ENCODE measurements around the gene HS3ST4. TPM values are rescaled to one million over a fixed set of nuclear protein-coding genes. Genes with fewer than 3 reads are reported as not detected.

Gene HS3ST4
- polyA plus RNA-seq, 1 donor (not counting 4 experiments of a cell fraction or from before 2014, with no cell fraction given): not detected

- Histone ChIP-seq H4K20me1 (ENCODE audit: control insufficient read depth, extremely low read depth, insufficient read depth, low read length) (no peaks in the 10 kb centered on the region), H3K4me2 (ENCODE audit: control insufficient read depth, extremely low read depth, insufficient read depth, low read depth, low read length) (no peak overlapping the region), H3K9me1 (ENCODE audit: control insufficient read depth, extremely low read depth, insufficient read depth, low read length) (no peaks in the 10 kb centered on the region), H3K4me3 (ENCODE audit: control insufficient read depth in 2 of 3, extremely low read depth in 1 of 3, insufficient read depth in 2 of 3, low read depth in 1 of 3, low read length in 3 of 3) (no peak overlapping the region), H2AFZ (ENCODE audit: control insufficient read depth, low read length) (no peak overlapping the region), H3K36me3 (ENCODE audit: control insufficient read depth in 2 of 2, extremely low read depth in 1 of 2, insufficient read depth in 2 of 2, low read length in 2 of 2) (no peaks in the 10 kb centered on the region), H3K27ac (ENCODE audit: control insufficient read depth, insufficient read depth, low read length) (no peak overlapping the region), H3K9ac (ENCODE audit: control insufficient read depth, extremely low read depth, insufficient read depth, low read length) (no peak overlapping the region), H3K79me2 (ENCODE audit: control insufficient read depth, insufficient read depth, low read length) (no peaks in the 10 kb centered on the region), H3K27me3 (ENCODE audit: control insufficient read depth, extremely low read depth, insufficient read depth, low read length) (no peaks in the 10 kb centered on the region), H3K9me3 (ENCODE audit: control insufficient read depth, low read depth, low read length) (no peaks in the 10 kb centered on the region), H3K4me1 (ENCODE audit: control insufficient read depth, extremely low read depth, insufficient read depth, low read length) (no peaks in the 10 kb centered on the region)
- dilution Hi-C loops (cut with MboI; ENCODE audit: extremely low pct_ligation_motif_present, low sequenced_read_pairs): no loop called here
- DNase-seq (ENCODE audit: low read depth, low spot score) (no peak), FAIRE-seq (no peak)
- TF ChIP-seq EZH2 (IDR thresholded peaks at IDR 0.05; ENCODE audit: low read length) (no peak), CTCF (optimal IDR thresholded peaks at IDR 0.05 in 1 of 3, IDR thresholded peaks at IDR 0.05 in 1 of 3, conservative IDR thresholded peaks at IDR 0.05 in 1 of 3; ENCODE audit: extremely low read depth in 1 of 3, insufficient read depth in 2 of 3, low read length in 3 of 3) (no peak)
These were observed 224.3 kb downstream of the HS3ST4 start for GRCh38 chr16:25916037-25916436.

- Histone ChIP-seq H3K4me3 (ENCODE audit: control insufficient read depth in 2 of 3, extremely low read depth in 1 of 3, insufficient read depth in 2 of 3, low read depth in 1 of 3, low read length in 3 of 3) (no peak overlapping the region), H3K9me1 (ENCODE audit: control insufficient read depth, extremely low read depth, insufficient read depth, low read length) (no peaks in the 10 kb centered on the region), H2AFZ (ENCODE audit: control insufficient read depth, low read length) (no peak overlapping the region), H3K79me2 (ENCODE audit: control insufficient read depth, insufficient read depth, low read length) (no peaks in the 10 kb centered on the region), H3K27me3 (ENCODE audit: control insufficient read depth, extremely low read depth, insufficient read depth, low read length) (no peaks in the 10 kb centered on the region), H3K27ac (ENCODE audit: control insufficient read depth, insufficient read depth, low read length) (no peak overlapping the region), H3K4me2 (ENCODE audit: control insufficient read depth, extremely low read depth, insufficient read depth, low read depth, low read length) (no peak overlapping the region), H4K20me1 (ENCODE audit: control insufficient read depth, extremely low read depth, insufficient read depth, low read length) (no peaks in the 10 kb centered on the region), H3K9ac (ENCODE audit: control insufficient read depth, extremely low read depth, insufficient read depth, low read length) (no peak overlapping the region), H3K9me3 (ENCODE audit: control insufficient read depth, low read depth, low read length) (no peaks in the 10 kb centered on the region), H3K4me1 (ENCODE audit: control insufficient read depth, extremely low read depth, insufficient read depth, low read length) (no peaks in the 10 kb centered on the region), H3K36me3 (ENCODE audit: control insufficient read depth in 2 of 2, extremely low read depth in 1 of 2, insufficient read depth in 2 of 2, low read length in 2 of 2) (no peaks in the 10 kb centered on the region)
- dilution Hi-C loops (cut with MboI; ENCODE audit: extremely low pct_ligation_motif_present, low sequenced_read_pairs): no loop called here
- TF ChIP-seq EZH2 (IDR thresholded peaks at IDR 0.05; ENCODE audit: low read length) (no peak), CTCF (optimal IDR thresholded peaks at IDR 0.05 in 1 of 3, IDR thresholded peaks at IDR 0.05 in 1 of 3, conservative IDR thresholded peaks at IDR 0.05 in 1 of 3; ENCODE audit: extremely low read depth in 1 of 3, insufficient read depth in 2 of 3, low read length in 3 of 3) (no peak)
- DNase-seq (ENCODE audit: low read depth, low spot score): no peak
- no peak for FAIRE-seq
These were observed 230.7 kb downstream of the HS3ST4 start for GRCh38 chr16:25922438-25922837.
